ENCODE measurements around the gene PPOX. TPM values are rescaled to one million over a fixed set of nuclear protein-coding genes. Genes with fewer than 3 reads are reported as not detected.
A peak's percentile ranks its signal among the peaks of the same experiment; 100 is the strongest.

The PPOX gene
- 10 to 100 TPM; 27.3 to 44.9 TPM for total RNA-seq

- H3K27ac Mint-ChIP-seq, result peak within 1 kb of the TSS; percentile 97
- peaks cover 86% of the 10 kb centered on the region for H3K36me3 Mint-ChIP-seq (ENCODE audit: low read depth)
- H3K9me3 Mint-ChIP-seq, result no peaks in the 10 kb centered on the region
- peak within 1 kb of the TSS; percentile 92 for H3K4me3 Mint-ChIP-seq
- peaks cover 24% of the 10 kb centered on the region for H3K4me1 Mint-ChIP-seq
- no peaks in the 10 kb centered on the region for H3K27me3 Mint-ChIP-seq
- ATAC-seq (replicated peaks), result peak; percentile 97
Observed at GRCh38 chr1:161165742-161166668, at the start of gene PPOX. PPOX (plus strand) TSS chr1:161166426; CDS start chr1:161166848, 422 bp downstream.

- H3K4me1 Mint-ChIP-seq, result peaks cover 38% of the 10 kb centered on the region
- no peaks in the 10 kb centered on the region for H3K27me3 Mint-ChIP-seq
Observed at GRCh38 chr1:161117759-161118581, 48.3 kb upstream of the PPOX start, which contains the start of the genes NIT1 and PFDN2. NIT1 (plus strand) TSS chr1:161118105; CDS start chr1:161118177, 72 bp downstream. PFDN2 (minus strand) TSS chr1:161118037; CDS start chr1:161118026, 11 bp downstream.

GRCh38 chr1:161119092-161119903 lies 46.9 kb upstream of the PPOX start:
- Mint-ChIP-seq H3K9me3 (no peaks in the 10 kb centered on the region), H3K4me1 (peaks cover 32% of the 10 kb centered on the region), H3K36me3 (ENCODE audit: low read depth) (peaks cover 97% of the 10 kb centered on the region), H3K4me3 (peak overlapping the region; percentile 93), H3K27me3 (no peaks in the 10 kb centered on the region), H3K27ac (peak overlapping the region; percentile 80)
- peak; percentile 64 for ATAC-seq (replicated peaks)

More at GRCh38 chr1:161117759-161118581, 48.3 kb upstream of the PPOX start, which contains the start of the genes NIT1 and PFDN2:
- Mint-ChIP-seq H3K36me3 (ENCODE audit: low read depth) (peaks cover 97% of the 10 kb centered on the region), H3K27ac (peak within 1 kb of the TSS; percentile 80), H3K4me3 (peak within 1 kb of the TSS; percentile 93), H3K9me3 (no peaks in the 10 kb centered on the region)
- ATAC-seq (replicated peaks), result peak; percentile 67

GRCh38 chr1:161121042-161121650 lies 45.1 kb upstream of the PPOX start:
- Mint-ChIP-seq H3K4me1 (peaks cover 22% of the 10 kb centered on the region), H3K9me3 (no peaks in the 10 kb centered on the region), H3K27ac (peak overlapping the region; percentile 66), H3K36me3 (ENCODE audit: low read depth) (peaks cover 97% of the 10 kb centered on the region), H3K4me3 (no peak overlapping the region), H3K27me3 (no peaks in the 10 kb centered on the region)
- no peak for ATAC-seq (replicated peaks)

- Mint-ChIP-seq H3K27me3 (no peaks in the 10 kb centered on the region), H3K4me1 (peaks cover 21% of the 10 kb centered on the region), H3K4me3 (no peak overlapping the region), H3K27ac (peak overlapping the region; percentile 66), H3K9me3 (no peaks in the 10 kb centered on the region), H3K36me3 (ENCODE audit: low read depth) (peaks cover 98% of the 10 kb centered on the region)
- no peak for ATAC-seq (replicated peaks)
Observed at GRCh38 chr1:161121834-161122233, 44.4 kb upstream of the PPOX start.

GRCh38 chr1:161122967-161123366 lies 43.3 kb upstream of the PPOX start:
- Mint-ChIP-seq H3K4me1 (peaks cover 26% of the 10 kb centered on the region), H3K9me3 (no peaks in the 10 kb centered on the region), H3K4me3 (no peak overlapping the region), H3K36me3 (ENCODE audit: low read depth) (peaks cover 99% of the 10 kb centered on the region), H3K27me3 (no peaks in the 10 kb centered on the region), H3K27ac (no peak overlapping the region)
- ATAC-seq (replicated peaks), result no peak

GRCh38 chr1:161127649-161128048 lies 38.6 kb upstream of the PPOX start:
- Mint-ChIP-seq H3K9me3 (no peaks in the 10 kb centered on the region), H3K4me1 (peaks cover 26% of the 10 kb centered on the region), H3K4me3 (no peak overlapping the region), H3K36me3 (ENCODE audit: low read depth) (peaks cover 94% of the 10 kb centered on the region), H3K27ac (peak overlapping the region; percentile 5), H3K27me3 (no peaks in the 10 kb centered on the region)
- no peak for ATAC-seq (replicated peaks)

GRCh38 chr1:161128591-161129420 lies 37.4 kb upstream of the PPOX start:
- H3K4me1 Mint-ChIP-seq, result peaks cover 26% of the 10 kb centered on the region
- no peaks in the 10 kb centered on the region for H3K9me3 Mint-ChIP-seq
- H3K4me3 Mint-ChIP-seq, result no peak overlapping the region
- H3K27ac Mint-ChIP-seq, result no peak overlapping the region
- H3K27me3 Mint-ChIP-seq, result no peaks in the 10 kb centered on the region
- no peak for ATAC-seq (replicated peaks)
- peaks cover 83% of the 10 kb centered on the region for H3K36me3 Mint-ChIP-seq (ENCODE audit: low read depth)

- Mint-ChIP-seq H3K9me3 (no peaks in the 10 kb centered on the region), H3K4me3 (no peak overlapping the region), H3K27ac (peak overlapping the region; percentile 40), H3K36me3 (ENCODE audit: low read depth) (peaks cover 74% of the 10 kb centered on the region), H3K27me3 (no peaks in the 10 kb centered on the region), H3K4me1 (peaks cover 29% of the 10 kb centered on the region)
- ATAC-seq (replicated peaks), result no peak
Observed at GRCh38 chr1:161130266-161130665, 36.0 kb upstream of the PPOX start.

- H3K36me3 Mint-ChIP-seq (ENCODE audit: low read depth), result peaks cover 60% of the 10 kb centered on the region
- H3K27ac Mint-ChIP-seq, result no peak overlapping the region
- no peaks in the 10 kb centered on the region for H3K9me3 Mint-ChIP-seq
- H3K27me3 Mint-ChIP-seq, result no peaks in the 10 kb centered on the region
- H3K4me3 Mint-ChIP-seq, result no peak overlapping the region
- no peak for ATAC-seq (replicated peaks)
- H3K4me1 Mint-ChIP-seq, result peaks cover 26% of the 10 kb centered on the region
Observed at GRCh38 chr1:161131523-161132409, 34.5 kb upstream of the PPOX start.

GRCh38 chr1:161132410-161133219 lies 33.6 kb upstream of the PPOX start, which contains the start of gene DEDD:
DEDD (minus strand) TSS chr1:161132667; CDS start chr1:161124462, 8,205 bp downstream.
- no peaks in the 10 kb centered on the region for H3K9me3 Mint-ChIP-seq
- H3K36me3 Mint-ChIP-seq (ENCODE audit: low read depth), result peaks cover 52% of the 10 kb centered on the region
- H3K4me1 Mint-ChIP-seq, result peaks cover 20% of the 10 kb centered on the region
- no peaks in the 10 kb centered on the region for H3K27me3 Mint-ChIP-seq
- no peak within 1 kb of the TSS for H3K27ac Mint-ChIP-seq
- peak; percentile 97 for ATAC-seq (replicated peaks)
- H3K4me3 Mint-ChIP-seq, result no peak within 1 kb of the TSS
